HL-60 (cell line): ENCODE data around the gene SENP5.

Experiments used
- DNase-seq, 2 experiments: peaks; one replicate each; pipeline ENCODE4 v3.0.0-alpha.2; 2010 to 2020; ENCODE audit warnings: low read depth in 1 of 2, low spot score in 1 of 2
- H3K27ac ChIP-seq: fragments of 250-450 bp; sonication (Bioruptor Pico); replicated peaks from 2 replicates; pipeline ENCODE4 v1.5.1; 2020; ENCODE audit warnings: mild to moderate bottlenecking, moderate library complexity
- H3K27me3 ChIP-seq: fragments of 250-450 bp; sonication (Bioruptor Pico); 2 replicates; pipeline ENCODE4 v1.5.1; 2021; ENCODE audit warnings: mild to moderate bottlenecking, moderate library complexity; ENCODE audit not compliant: insufficient read depth, poor library complexity, severe bottlenecking
- H3K4me3 ChIP-seq: replicated peaks from 2 replicates; pipeline ENCODE4 v1.5.1; 2011; ENCODE audit warnings: mild to moderate bottlenecking, control low read depth, low read length; ENCODE audit not compliant: insufficient read depth
- GABPA ChIP-seq: IDR thresholded peaks from 2 replicates; pipeline ENCODE4 v1.6.1; 2012; ENCODE audit warnings: low read depth
- POLR2AphosphoS5 ChIP-seq: IDR thresholded peaks from 2 replicates; pipeline ENCODE4 v1.6.1; 2012; ENCODE audit warnings: low read depth
- SPI1 ChIP-seq: IDR thresholded peaks from 2 replicates; pipeline ENCODE4 v1.6.1; 2012; ENCODE audit warnings: low read depth, mild to moderate bottlenecking, borderline replicate concordance
- TF ChIP-seq, protein P1 (sequence below): IDR thresholded peaks from one replicate; pipeline ENCODE4 v1.5.1; 2011; ENCODE audit warnings: low read length, control low read depth, inconsistent platforms; ENCODE audit not compliant: insufficient read depth
- TF ChIP-seq, protein P2 (sequence below): IDR thresholded peaks from 2 replicates; pipeline ENCODE4 v1.6.1; 2012; ENCODE audit warnings: low read depth; ENCODE audit not compliant: insufficient replicate concordance

SENP5 gene

DNA sequence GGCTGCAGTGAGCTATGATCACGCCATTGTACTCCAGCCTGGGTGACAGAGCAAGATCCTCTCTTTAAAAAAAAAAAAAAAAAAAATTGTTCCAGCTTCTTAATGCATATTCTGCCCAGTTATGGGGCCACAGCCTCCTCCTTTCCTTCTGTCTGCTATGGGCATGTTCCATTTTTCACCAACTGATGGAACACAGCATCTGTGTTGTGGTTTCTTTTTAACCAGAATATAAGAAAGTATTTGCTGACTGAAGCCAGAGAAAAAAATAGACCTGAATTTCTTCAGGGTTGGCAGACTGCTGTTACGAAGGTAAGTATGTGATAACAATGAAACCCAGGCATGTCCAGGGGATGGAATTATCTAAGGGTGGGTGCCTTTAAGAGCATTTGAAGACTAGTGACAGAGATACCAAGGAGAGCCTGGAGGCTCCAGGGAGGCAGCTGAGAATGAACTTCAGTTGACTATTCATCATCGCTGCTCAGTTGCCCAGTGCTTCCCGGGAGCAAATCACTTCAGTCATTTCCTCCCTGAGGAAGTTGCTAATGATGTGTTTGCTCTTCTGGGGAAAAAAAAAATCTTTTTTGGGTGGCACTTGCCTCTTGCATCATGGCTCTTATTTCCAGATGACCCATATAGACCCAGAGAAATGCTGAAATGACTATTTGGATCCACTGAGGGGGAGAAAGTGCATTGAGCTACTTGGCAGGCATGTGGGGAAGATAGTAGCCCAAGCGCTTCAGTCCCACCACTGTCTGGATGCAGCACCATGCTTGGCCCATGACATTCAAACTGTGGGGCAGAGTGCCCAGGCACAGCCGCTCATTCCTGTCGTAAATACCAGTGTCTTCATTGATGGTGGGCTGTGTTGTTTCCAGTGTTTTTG is 60.1 kb downstream of the SENP5 start:
- no peaks in the 10 kb centered on the region for H3K27me3 ChIP-seq
- TF ChIP-seq GABPA, result no peak
- TF ChIP-seq, protein P1, sequence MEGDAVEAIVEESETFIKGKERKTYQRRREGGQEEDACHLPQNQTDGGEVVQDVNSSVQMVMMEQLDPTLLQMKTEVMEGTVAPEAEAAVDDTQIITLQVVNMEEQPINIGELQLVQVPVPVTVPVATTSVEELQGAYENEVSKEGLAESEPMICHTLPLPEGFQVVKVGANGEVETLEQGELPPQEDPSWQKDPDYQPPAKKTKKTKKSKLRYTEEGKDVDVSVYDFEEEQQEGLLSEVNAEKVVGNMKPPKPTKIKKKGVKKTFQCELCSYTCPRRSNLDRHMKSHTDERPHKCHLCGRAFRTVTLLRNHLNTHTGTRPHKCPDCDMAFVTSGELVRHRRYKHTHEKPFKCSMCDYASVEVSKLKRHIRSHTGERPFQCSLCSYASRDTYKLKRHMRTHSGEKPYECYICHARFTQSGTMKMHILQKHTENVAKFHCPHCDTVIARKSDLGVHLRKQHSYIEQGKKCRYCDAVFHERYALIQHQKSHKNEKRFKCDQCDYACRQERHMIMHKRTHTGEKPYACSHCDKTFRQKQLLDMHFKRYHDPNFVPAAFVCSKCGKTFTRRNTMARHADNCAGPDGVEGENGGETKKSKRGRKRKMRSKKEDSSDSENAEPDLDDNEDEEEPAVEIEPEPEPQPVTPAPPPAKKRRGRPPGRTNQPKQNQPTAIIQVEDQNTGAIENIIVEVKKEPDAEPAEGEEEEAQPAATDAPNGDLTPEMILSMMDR, result no peak
- no peak for TF ChIP-seq SPI1
- TF ChIP-seq, protein P2, sequence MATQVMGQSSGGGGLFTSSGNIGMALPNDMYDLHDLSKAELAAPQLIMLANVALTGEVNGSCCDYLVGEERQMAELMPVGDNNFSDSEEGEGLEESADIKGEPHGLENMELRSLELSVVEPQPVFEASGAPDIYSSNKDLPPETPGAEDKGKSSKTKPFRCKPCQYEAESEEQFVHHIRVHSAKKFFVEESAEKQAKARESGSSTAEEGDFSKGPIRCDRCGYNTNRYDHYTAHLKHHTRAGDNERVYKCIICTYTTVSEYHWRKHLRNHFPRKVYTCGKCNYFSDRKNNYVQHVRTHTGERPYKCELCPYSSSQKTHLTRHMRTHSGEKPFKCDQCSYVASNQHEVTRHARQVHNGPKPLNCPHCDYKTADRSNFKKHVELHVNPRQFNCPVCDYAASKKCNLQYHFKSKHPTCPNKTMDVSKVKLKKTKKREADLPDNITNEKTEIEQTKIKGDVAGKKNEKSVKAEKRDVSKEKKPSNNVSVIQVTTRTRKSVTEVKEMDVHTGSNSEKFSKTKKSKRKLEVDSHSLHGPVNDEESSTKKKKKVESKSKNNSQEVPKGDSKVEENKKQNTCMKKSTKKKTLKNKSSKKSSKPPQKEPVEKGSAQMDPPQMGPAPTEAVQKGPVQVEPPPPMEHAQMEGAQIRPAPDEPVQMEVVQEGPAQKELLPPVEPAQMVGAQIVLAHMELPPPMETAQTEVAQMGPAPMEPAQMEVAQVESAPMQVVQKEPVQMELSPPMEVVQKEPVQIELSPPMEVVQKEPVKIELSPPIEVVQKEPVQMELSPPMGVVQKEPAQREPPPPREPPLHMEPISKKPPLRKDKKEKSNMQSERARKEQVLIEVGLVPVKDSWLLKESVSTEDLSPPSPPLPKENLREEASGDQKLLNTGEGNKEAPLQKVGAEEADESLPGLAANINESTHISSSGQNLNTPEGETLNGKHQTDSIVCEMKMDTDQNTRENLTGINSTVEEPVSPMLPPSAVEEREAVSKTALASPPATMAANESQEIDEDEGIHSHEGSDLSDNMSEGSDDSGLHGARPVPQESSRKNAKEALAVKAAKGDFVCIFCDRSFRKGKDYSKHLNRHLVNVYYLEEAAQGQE, result no peak
- no peak for TF ChIP-seq POLR2AphosphoS5
- DNase-seq, result no peak
- H3K27ac ChIP-seq, result no peak overlapping the region
- H3K4me3 ChIP-seq, result no peak overlapping the region

DNA sequence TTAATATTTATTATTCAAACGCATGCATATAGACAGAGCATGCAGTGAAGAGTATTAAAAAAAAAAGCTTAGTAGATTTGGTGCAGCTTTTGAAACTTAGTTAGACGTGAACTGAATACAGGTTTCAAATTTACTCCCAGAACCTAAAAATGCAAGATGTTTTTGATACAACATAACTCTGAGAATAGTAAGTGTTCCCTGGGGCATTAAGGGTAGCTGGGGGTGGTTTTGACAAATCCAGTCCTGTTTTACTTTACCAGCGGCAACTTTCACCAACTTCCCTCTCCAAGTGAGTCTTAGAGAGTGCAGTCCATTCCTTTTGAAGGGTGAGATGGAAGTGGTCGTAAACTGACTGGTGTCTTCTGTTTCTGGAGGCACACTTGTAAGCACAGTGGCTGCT is 63.4 kb downstream of the SENP5 start:
- Histone ChIP-seq H3K4me3 (no peak overlapping the region), H3K27ac (no peak overlapping the region), H3K27me3 (no peaks in the 10 kb centered on the region)
- no peak for DNase-seq
- TF ChIP-seq SPI1, result no peak
- no peak for TF ChIP-seq POLR2AphosphoS5
- TF ChIP-seq, protein P2, result no peak
- no peak for TF ChIP-seq GABPA
- TF ChIP-seq, protein P1, result no peak

DNA sequence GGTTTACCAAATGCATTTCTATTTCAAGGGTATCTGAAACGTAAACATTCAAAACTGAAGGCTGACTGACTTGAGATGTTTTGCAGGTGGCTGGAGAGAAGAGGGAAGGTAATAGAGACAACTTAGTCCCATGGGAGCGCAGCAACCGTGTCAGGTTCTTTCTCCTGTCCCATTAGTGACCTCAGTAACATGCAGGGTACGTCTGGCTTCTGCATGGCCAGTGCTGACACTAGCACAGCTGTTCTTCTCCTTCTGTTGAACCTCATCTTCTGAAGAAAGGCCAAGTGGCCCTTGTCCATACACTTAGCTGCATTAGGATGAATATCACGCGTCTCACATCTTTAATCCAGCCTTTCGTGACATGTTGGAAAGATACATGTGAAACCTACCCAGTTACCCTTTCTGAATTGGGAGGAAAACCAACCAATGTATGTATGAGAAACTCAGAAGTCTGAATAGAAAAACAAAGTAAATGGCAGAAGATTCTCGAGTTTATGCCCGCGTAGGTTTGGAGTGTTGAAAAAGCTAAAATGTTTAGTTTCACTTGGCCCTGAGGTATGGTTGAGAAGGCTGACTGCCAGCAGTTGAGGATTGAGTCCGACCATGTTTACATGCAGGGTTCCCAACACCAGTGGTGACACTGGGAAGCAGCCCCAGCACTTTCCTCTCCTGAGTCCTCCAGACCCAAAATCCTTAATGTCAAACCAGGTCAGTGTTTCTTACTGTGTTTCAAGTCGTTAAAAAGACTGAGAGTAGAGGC is 64.3 kb downstream of the SENP5 start:
- Histone ChIP-seq H3K27ac (no peak overlapping the region), H3K4me3 (no peak overlapping the region), H3K27me3 (no peaks in the 10 kb centered on the region)
- no peak for DNase-seq
- TF ChIP-seq, protein P2, result no peak
- TF ChIP-seq SPI1 (no peak), GABPA (no peak), POLR2AphosphoS5 (no peak)
- TF ChIP-seq, protein P1, result no peak
